ENCODE measurements around the gene PLSCR4.

PLSCR4 gene

GRCh38 chr3:146209371-146209770 lies 41.5 kb downstream of the PLSCR4 start:
- TF ChIP-seq, protein P1, sequence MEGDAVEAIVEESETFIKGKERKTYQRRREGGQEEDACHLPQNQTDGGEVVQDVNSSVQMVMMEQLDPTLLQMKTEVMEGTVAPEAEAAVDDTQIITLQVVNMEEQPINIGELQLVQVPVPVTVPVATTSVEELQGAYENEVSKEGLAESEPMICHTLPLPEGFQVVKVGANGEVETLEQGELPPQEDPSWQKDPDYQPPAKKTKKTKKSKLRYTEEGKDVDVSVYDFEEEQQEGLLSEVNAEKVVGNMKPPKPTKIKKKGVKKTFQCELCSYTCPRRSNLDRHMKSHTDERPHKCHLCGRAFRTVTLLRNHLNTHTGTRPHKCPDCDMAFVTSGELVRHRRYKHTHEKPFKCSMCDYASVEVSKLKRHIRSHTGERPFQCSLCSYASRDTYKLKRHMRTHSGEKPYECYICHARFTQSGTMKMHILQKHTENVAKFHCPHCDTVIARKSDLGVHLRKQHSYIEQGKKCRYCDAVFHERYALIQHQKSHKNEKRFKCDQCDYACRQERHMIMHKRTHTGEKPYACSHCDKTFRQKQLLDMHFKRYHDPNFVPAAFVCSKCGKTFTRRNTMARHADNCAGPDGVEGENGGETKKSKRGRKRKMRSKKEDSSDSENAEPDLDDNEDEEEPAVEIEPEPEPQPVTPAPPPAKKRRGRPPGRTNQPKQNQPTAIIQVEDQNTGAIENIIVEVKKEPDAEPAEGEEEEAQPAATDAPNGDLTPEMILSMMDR (IDR thresholded peaks at IDR 0.05; ENCODE audit: control insufficient read depth, extremely low read depth, insufficient read depth) = no peak
- no peak overlapping the region for H3K4me3 ChIP-seq (ENCODE audit: low read depth, low read length)
- DNase-seq (ENCODE audit: low read depth) = no peak

GRCh38 chr3:146203776-146204175 lies 47.1 kb downstream of the PLSCR4 start:
- TF ChIP-seq, protein P1 (IDR thresholded peaks at IDR 0.05; ENCODE audit: control insufficient read depth, extremely low read depth, insufficient read depth) = no peak
- no peak overlapping the region for H3K4me3 ChIP-seq (ENCODE audit: low read depth, low read length)

GRCh38 chr3:146200461-146201220 lies 50.3 kb downstream of the PLSCR4 start:
- TF ChIP-seq, protein P1 (IDR thresholded peaks at IDR 0.05; ENCODE audit: control insufficient read depth, extremely low read depth, insufficient read depth) = no peak
- no peak for DNase-seq (ENCODE audit: low read depth)
- no peak overlapping the region for H3K4me3 ChIP-seq (ENCODE audit: low read depth, low read length)

More at GRCh38 chr3:146203776-146204175, 47.1 kb downstream of the PLSCR4 start:
- no peak for DNase-seq (ENCODE audit: low read depth)

- TF ChIP-seq, protein P1 (IDR thresholded peaks at IDR 0.05; ENCODE audit: control insufficient read depth, extremely low read depth, insufficient read depth) = no peak
- DNase-seq (ENCODE audit: low read depth) = no peak
- no peak overlapping the region for H3K4me3 ChIP-seq (ENCODE audit: low read depth, low read length)
Observed at GRCh38 chr3:146199762-146200161, 51.1 kb downstream of the PLSCR4 start.

- DNase-seq (ENCODE audit: low read depth) = no peak
- TF ChIP-seq, protein P1 (IDR thresholded peaks at IDR 0.05; ENCODE audit: control insufficient read depth, extremely low read depth, insufficient read depth) = no peak
- no peak overlapping the region for H3K4me3 ChIP-seq (ENCODE audit: low read depth, low read length)
Observed at GRCh38 chr3:146196789-146197188, 54.1 kb downstream of the PLSCR4 start.

GRCh38 chr3:146195605-146196004 lies 55.3 kb downstream of the PLSCR4 start:
- TF ChIP-seq, protein P1 (IDR thresholded peaks at IDR 0.05; ENCODE audit: control insufficient read depth, extremely low read depth, insufficient read depth) = no peak
- H3K4me3 ChIP-seq (ENCODE audit: low read depth, low read length) = no peak overlapping the region
- no peak for DNase-seq (ENCODE audit: low read depth)

DNA sequence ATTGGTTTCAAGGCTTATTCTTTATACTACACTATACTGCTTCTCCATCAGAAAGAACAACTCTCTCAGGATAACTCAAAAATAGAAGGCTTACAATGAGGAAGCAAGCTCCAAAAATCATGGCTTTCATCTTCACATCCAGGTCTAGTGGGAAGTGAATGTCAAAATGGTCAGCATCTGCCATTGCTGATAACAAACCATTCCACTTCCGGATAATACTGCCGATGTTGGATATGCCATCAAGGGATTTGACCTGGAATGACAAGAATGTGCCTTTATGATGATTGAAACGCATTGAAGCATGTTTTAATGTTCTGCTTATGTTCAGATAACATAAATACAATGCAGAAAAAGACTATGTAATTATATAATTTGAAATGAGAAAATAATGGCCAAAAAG lies 55.9 kb downstream of the PLSCR4 start:
- no peak for DNase-seq (ENCODE audit: low read depth)
- H3K4me3 ChIP-seq (ENCODE audit: low read depth, low read length) = no peak overlapping the region
- TF ChIP-seq, protein P1 (IDR thresholded peaks at IDR 0.05; ENCODE audit: control insufficient read depth, extremely low read depth, insufficient read depth) = no peak
